Measurements from ENCODE around the gene MAEL.

DNA sequence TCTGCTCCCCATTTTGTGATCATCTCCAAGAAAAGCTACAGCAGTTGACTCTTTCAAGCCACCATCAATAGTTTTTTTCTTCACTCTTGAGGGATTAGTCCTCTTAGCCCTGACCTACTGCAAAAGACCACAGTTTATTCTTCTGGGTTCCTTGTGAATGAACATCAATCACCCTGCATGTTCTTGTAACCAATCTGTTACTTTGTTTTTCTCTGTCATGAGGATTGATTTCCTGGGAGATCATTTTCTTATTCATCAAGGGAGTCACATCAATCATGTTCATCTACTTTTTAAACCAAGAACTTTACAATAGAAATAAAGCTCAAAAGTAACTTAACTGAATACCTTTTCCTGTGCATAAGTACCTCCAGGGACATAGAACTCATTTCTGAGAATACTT is 35.6 kb upstream of the MAEL start:
- TF ChIP-seq, protein P1, sequence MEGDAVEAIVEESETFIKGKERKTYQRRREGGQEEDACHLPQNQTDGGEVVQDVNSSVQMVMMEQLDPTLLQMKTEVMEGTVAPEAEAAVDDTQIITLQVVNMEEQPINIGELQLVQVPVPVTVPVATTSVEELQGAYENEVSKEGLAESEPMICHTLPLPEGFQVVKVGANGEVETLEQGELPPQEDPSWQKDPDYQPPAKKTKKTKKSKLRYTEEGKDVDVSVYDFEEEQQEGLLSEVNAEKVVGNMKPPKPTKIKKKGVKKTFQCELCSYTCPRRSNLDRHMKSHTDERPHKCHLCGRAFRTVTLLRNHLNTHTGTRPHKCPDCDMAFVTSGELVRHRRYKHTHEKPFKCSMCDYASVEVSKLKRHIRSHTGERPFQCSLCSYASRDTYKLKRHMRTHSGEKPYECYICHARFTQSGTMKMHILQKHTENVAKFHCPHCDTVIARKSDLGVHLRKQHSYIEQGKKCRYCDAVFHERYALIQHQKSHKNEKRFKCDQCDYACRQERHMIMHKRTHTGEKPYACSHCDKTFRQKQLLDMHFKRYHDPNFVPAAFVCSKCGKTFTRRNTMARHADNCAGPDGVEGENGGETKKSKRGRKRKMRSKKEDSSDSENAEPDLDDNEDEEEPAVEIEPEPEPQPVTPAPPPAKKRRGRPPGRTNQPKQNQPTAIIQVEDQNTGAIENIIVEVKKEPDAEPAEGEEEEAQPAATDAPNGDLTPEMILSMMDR (IDR thresholded peaks at IDR 0.05) = no peak
- TF ChIP-seq POLR2A (IDR thresholded peaks at IDR 0.05) = no peak
